Activated CD4-positive, alpha-beta T cell treated with anti-CD3 and anti-CD28 coated beads for 24 hours (primary cell): ENCODE data around the gene TRABD2B.

ENCODE experiments used
- DNase-seq, 2 donors: peaks; one replicate each; pipeline ENCODE4 v3.0.0-alpha.2; 2020; ENCODE audit warnings: low read depth in 2 of 2

Gene TRABD2B

GRCh38 chr1:47936916-47937551 lies 60.2 kb downstream of the TRABD2B start:
- no peak for DNase-seq

- DNase-seq, result no peak
Observed at GRCh38 chr1:47935856-47936255, 61.3 kb downstream of the TRABD2B start.

- DNase-seq, result no peak
Observed at GRCh38 chr1:47935163-47935562, 62.0 kb downstream of the TRABD2B start.

GRCh38 chr1:47934243-47934805 lies 62.9 kb downstream of the TRABD2B start:
- DNase-seq, result no peak

GRCh38 chr1:47932743-47933142 lies 64.4 kb downstream of the TRABD2B start:
- no peak for DNase-seq

GRCh38 chr1:47931395-47931794 lies 65.8 kb downstream of the TRABD2B start:
- DNase-seq, result no peak

- no peak for DNase-seq
Observed at GRCh38 chr1:47930210-47930840, 66.9 kb downstream of the TRABD2B start.

- DNase-seq, result no peak
Observed at GRCh38 chr1:47927165-47927564, 70.0 kb downstream of the TRABD2B start.

GRCh38 chr1:47926461-47926999 lies 70.7 kb downstream of the TRABD2B start:
- DNase-seq, result no peak

GRCh38 chr1:47924270-47925048 lies 72.7 kb downstream of the TRABD2B start:
- no peak for DNase-seq

- DNase-seq, result no peak
Observed at GRCh38 chr1:47921935-47922415, 75.2 kb downstream of the TRABD2B start.

- DNase-seq, result no peak
Observed at GRCh38 chr1:47919113-47919833, 77.9 kb downstream of the TRABD2B start.

- no peak for DNase-seq
Observed at GRCh38 chr1:47918257-47918867, 78.8 kb downstream of the TRABD2B start.

- no peak for DNase-seq
Observed at GRCh38 chr1:47917687-47918086, 79.5 kb downstream of the TRABD2B start.

GRCh38 chr1:47915677-47916353 lies 81.4 kb downstream of the TRABD2B start:
- DNase-seq, result no peak

GRCh38 chr1:47914952-47915676 lies 82.1 kb downstream of the TRABD2B start:
- DNase-seq, result no peak

GRCh38 chr1:47914218-47914938 lies 82.8 kb downstream of the TRABD2B start:
- DNase-seq, result no peak

- DNase-seq, result no peak
Observed at GRCh38 chr1:47913225-47913823, 83.9 kb downstream of the TRABD2B start.

- DNase-seq, result no peak
Observed at GRCh38 chr1:47912756-47913155, 84.4 kb downstream of the TRABD2B start.
